WTC11 (cell line): ENCODE results near the gene PRDX2. TPM values are rescaled to one million over a fixed set of nuclear protein-coding genes. Genes with fewer than 3 reads are reported as not detected.
A peak's percentile ranks its signal among the peaks of the same experiment; 100 is the strongest.

ENCODE experiments used
- ATAC-seq: fragments of 200-7000 bp; cut with Tn5 transposase; 2 replicates; pipeline ENCODE4 v1.10.0; 2021; ENCODE audit warnings: mild to moderate bottlenecking, moderate library complexity
- CTCF ChIA-PET: fragments of 300-600 bp; sonication (Branson Sonifier 250); formaldehyde crosslinking; loops from one replicate; lab custom pipeline; 2021; ENCODE audit warnings: antibody characterized with exemption; lab: Charles Lee
- POLR2A ChIA-PET: fragments of 350-600 bp; sonication (Branson Sonifier 250); formaldehyde crosslinking; loops from one replicate; lab custom pipeline; 2021; ENCODE audit warnings: antibody characterized with exemption; lab: Charles Lee
- DNase-seq: peaks from one replicate; pipeline ENCODE4 v3.0.0; 2021; ENCODE audit warnings: low spot score
- H3K27ac Mint-ChIP-seq: 2 replicates; pipeline ENCODE4 v1.8.0; 2021; ENCODE audit warnings: mixed read lengths
- H3K27me3 Mint-ChIP-seq: 2 replicates; pipeline ENCODE4 v1.8.0; 2021; ENCODE audit warnings: low read depth, mild to moderate bottlenecking, moderate library complexity, mixed read lengths
- H3K36me3 Mint-ChIP-seq: 2 replicates; pipeline ENCODE4 v1.8.0; 2021; ENCODE audit warnings: mixed read lengths
- H3K4me1 Mint-ChIP-seq: 2 replicates; pipeline ENCODE4 v1.8.0; 2022; ENCODE audit warnings: mixed read lengths
- H3K4me3 Mint-ChIP-seq: 2 replicates; pipeline ENCODE4 v1.8.0; 2021; ENCODE audit warnings: mild to moderate bottlenecking, moderate library complexity, mixed read lengths
- H3K9me3 Mint-ChIP-seq: 2 replicates; pipeline ENCODE4 v1.8.0; 2021; ENCODE audit warnings: mixed read lengths
- CREB1 ChIP-seq: sonication (generic); formaldehyde crosslinking; IDR thresholded peaks from 2 replicates; pipeline ENCODE4 v1.8.0; 2023; ENCODE audit warnings: mild to moderate bottlenecking, missing genetic modification reagents
- ESRRA ChIP-seq: sonication (generic); formaldehyde crosslinking; IDR thresholded peaks from 2 replicates; pipeline ENCODE4 v1.8.1; 2022; ENCODE audit warnings: mild to moderate bottlenecking, missing genetic modification reagents, borderline replicate concordance
- MYBL2 ChIP-seq: sonication (generic); formaldehyde crosslinking; IDR thresholded peaks from 2 replicates; pipeline ENCODE4 v1.8.1; 2023; ENCODE audit warnings: mild to moderate bottlenecking, moderate library complexity, missing genetic modification reagents
- NFATC4 ChIP-seq: fragments of 250-450 bp; sonication (Bioruptor Pico); IDR thresholded peaks from 2 replicates; pipeline ENCODE4 v1.9.0; 2021; ENCODE audit warnings: mild to moderate bottlenecking
- NR2C2 ChIP-seq: sonication (generic); formaldehyde crosslinking; IDR thresholded peaks from 2 replicates; pipeline ENCODE4 v1.8.0; 2022; ENCODE audit warnings: mild to moderate bottlenecking, missing genetic modification reagents
- RELA ChIP-seq: sonication (generic); formaldehyde crosslinking; IDR thresholded peaks from 2 replicates; pipeline ENCODE4 v1.8.1; 2022; ENCODE audit warnings: missing genetic modification reagents, mild to moderate bottlenecking, borderline replicate concordance
- ZNF263 ChIP-seq: sonication (generic); formaldehyde crosslinking; IDR thresholded peaks from 2 replicates; pipeline ENCODE4 v1.8.1; 2022; ENCODE audit warnings: low read depth, mild to moderate bottlenecking, moderate library complexity, missing genetic modification reagents
- ZNF423 ChIP-seq: fragments of 250-450 bp; sonication (Bioruptor Pico); IDR thresholded peaks from 2 replicates; pipeline ENCODE4 v2.1.2; 2022; ENCODE audit warnings: mild to moderate bottlenecking, moderate library complexity
- microRNA-seq: library from miRNA; unstranded; fragments of <30 nt; microRNA quantifications from one replicate; pipeline ENCODE4 v1.2.0, GENCODE V29; 2022; ENCODE audit warnings: borderline number of aligned reads
- total RNA-seq: library from RNA; stranded (reverse); gene quantifications from 3 replicates; pipeline ENCODE4 v1.2.3, GENCODE V29; 2021
- TF ChIP-seq, protein P1 (sequence below): sonication (generic); formaldehyde crosslinking; IDR thresholded peaks from 2 replicates; pipeline ENCODE4 v1.8.0; 2023; ENCODE audit warnings: missing genetic modification reagents, mild to moderate bottlenecking, borderline replicate concordance

PRDX2 gene
- total RNA-seq, 1 experiment from 2014 or later = 378 TPM

DNA sequence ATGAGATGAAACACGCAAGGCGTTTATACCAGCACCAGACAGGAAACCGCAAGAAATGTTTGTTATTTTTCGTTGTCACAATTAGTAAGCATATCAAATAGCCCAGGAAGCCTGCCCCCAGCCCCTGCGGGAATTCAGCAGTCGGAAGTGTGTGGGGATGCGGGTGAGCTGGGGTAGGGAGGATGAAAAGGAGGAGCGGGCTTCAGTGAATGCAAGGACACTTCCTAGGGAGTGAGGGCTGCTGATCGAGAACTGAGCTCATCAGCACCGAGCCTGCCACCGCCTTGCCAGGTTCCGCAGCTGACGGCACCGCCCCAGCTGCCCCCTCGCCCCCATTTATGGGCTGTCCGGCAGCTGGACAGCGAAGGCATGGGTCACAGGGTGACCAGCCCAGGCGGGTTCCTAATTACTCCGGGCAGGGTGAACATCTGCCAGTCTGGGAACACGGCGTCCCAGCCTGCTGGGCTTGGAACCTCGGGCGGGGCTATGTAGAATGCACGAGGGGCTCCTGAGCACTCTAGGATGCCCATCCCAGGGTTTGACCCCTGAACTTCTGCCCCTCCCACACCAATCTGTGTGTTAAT, 51.6 kb downstream of the PRDX2 start:
- no peak overlapping the region for H3K4me3 Mint-ChIP-seq
- POLR2A ChIA-PET = interaction anchor here (1.4 kb wide), 1 partner anchor 28 kb away, joined by 5 read pairs; no protein-coding TSS in a partner anchor
- H3K36me3 Mint-ChIP-seq = peaks cover 16% of the 10 kb centered on the region
- ATAC-seq = no peak
- H3K27ac Mint-ChIP-seq = no peak overlapping the region
- TF ChIP-seq NR2C2 (CRISPR knock-in tag) (no peak), ZNF263 (peak; percentile 68; the same call in 1 of the 2 replicates)
- H3K27me3 Mint-ChIP-seq = peaks cover 39% of the 10 kb centered on the region
- no peaks in the 10 kb centered on the region for H3K9me3 Mint-ChIP-seq
- CTCF ChIA-PET = interaction anchor here (0.7 to 1.0 kb wide), 5 partner anchors 10 to 78 kb away, joined by 3 to 9 read pairs (median 3); partner anchors contain the start of gene DHPS
- DNase-seq = no peak
- H3K4me1 Mint-ChIP-seq = peaks cover 13% of the 10 kb centered on the region

DNA sequence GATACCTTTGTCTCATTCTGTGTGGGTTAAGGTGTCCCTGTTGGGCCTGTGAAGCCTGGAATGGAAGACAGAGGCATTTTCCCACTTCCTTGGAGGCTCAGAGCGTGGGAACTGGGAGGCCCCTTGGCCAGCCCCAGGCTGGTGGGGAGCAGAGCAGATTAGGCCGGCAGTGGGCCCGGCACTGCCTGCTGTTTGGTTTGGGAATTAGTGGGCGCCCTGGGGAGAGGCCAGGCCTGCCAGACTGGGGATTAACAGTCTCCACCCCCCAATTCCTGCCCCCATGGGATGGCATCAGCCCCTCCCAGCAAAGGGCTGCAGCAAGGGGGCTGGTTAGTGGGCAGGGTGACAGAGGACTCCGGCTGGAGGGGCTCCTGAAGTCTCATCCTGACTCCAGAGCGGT, 53.1 kb downstream of the PRDX2 start:
- DNase-seq (no peak), ATAC-seq (no peak)
- Mint-ChIP-seq H3K27ac (no peak overlapping the region; the same call in 1 of the 2 replicates), H3K9me3 (no peaks in the 10 kb centered on the region), H3K27me3 (peaks cover 30% of the 10 kb centered on the region), H3K4me1 (peaks cover 13% of the 10 kb centered on the region), H3K36me3 (peaks cover 16% of the 10 kb centered on the region), H3K4me3 (no peak overlapping the region)
- TF ChIP-seq, protein P1, sequence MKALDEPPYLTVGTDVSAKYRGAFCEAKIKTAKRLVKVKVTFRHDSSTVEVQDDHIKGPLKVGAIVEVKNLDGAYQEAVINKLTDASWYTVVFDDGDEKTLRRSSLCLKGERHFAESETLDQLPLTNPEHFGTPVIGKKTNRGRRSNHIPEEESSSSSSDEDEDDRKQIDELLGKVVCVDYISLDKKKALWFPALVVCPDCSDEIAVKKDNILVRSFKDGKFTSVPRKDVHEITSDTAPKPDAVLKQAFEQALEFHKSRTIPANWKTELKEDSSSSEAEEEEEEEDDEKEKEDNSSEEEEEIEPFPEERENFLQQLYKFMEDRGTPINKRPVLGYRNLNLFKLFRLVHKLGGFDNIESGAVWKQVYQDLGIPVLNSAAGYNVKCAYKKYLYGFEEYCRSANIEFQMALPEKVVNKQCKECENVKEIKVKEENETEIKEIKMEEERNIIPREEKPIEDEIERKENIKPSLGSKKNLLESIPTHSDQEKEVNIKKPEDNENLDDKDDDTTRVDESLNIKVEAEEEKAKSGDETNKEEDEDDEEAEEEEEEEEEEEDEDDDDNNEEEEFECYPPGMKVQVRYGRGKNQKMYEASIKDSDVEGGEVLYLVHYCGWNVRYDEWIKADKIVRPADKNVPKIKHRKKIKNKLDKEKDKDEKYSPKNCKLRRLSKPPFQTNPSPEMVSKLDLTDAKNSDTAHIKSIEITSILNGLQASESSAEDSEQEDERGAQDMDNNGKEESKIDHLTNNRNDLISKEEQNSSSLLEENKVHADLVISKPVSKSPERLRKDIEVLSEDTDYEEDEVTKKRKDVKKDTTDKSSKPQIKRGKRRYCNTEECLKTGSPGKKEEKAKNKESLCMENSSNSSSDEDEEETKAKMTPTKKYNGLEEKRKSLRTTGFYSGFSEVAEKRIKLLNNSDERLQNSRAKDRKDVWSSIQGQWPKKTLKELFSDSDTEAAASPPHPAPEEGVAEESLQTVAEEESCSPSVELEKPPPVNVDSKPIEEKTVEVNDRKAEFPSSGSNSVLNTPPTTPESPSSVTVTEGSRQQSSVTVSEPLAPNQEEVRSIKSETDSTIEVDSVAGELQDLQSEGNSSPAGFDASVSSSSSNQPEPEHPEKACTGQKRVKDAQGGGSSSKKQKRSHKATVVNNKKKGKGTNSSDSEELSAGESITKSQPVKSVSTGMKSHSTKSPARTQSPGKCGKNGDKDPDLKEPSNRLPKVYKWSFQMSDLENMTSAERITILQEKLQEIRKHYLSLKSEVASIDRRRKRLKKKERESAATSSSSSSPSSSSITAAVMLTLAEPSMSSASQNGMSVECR (CRISPR knock-in tag) = no peak
- no peak for TF ChIP-seq MYBL2 (CRISPR knock-in tag)
- TF ChIP-seq CREB1 (CRISPR knock-in tag) = no peak
- no peak for TF ChIP-seq ESRRA (CRISPR knock-in tag)
- no peak for TF ChIP-seq RELA (CRISPR knock-in tag)
- TF ChIP-seq NFATC4 (CRISPR knock-in tag) = no peak
- TF ChIP-seq ZNF423 (CRISPR knock-in tag) = 0 out of 2 replicates have a peak, but pooled peaks have one; percentile 11
- POLR2A ChIA-PET = no interaction called here
- CTCF ChIA-PET = no interaction called here

Small RNA genes lying within 50 kb of the gene (microRNA-seq; reads per million reads assigned to microRNA genes)
- gene MIR5684 = not detected

Other genes with a start within 250 kb of the PRDX2 start
- 7.3 to 7.7 TPM (median 7.6 TPM) in 3 replicates for gene ZNF490, start 191.0 kb downstream of the PRDX2 start, total RNA-seq
- 21.4 to 25.9 TPM (median 23.9 TPM) in 3 replicates for gene ZNF791, start 190.9 kb downstream of the PRDX2 start, total RNA-seq
- 69.2 to 73.4 TPM (median 72.0 TPM) in 3 replicates for gene MAN2B1, start 135.1 kb downstream of the PRDX2 start, total RNA-seq
- gene WDR83, start 135.0 kb downstream of the PRDX2 start, total RNA-seq = 21.8 to 26.3 TPM (median 23.7 TPM) in 3 replicates
- 93.3 to 115 TPM (median 104 TPM) in 3 replicates for gene DHPS, start 119.9 kb downstream of the PRDX2 start, total RNA-seq
- gene GNG14, start 113.8 kb downstream of the PRDX2 start, total RNA-seq = not detected in 3 replicates
- 13.7 to 16.0 TPM (median 15.2 TPM) in 3 replicates for gene FBXW9, start 105.2 kb downstream of the PRDX2 start, total RNA-seq
- 90.9 to 105 TPM (median 94.4 TPM) in 3 replicates for gene TNPO2, start 77.9 kb downstream of the PRDX2 start, total RNA-seq
- 165 to 172 TPM (median 167 TPM) in 3 replicates for gene TRIR, start 67.1 kb downstream of the PRDX2 start, total RNA-seq
- 104 to 110 TPM (median 104 TPM) in 3 replicates for gene GET3, start 64.3 kb downstream of the PRDX2 start, total RNA-seq
- 3.3 to 4.7 TPM (median 4.1 TPM) in 3 replicates for gene BEST2, start 50.0 kb downstream of the PRDX2 start, total RNA-seq
- gene HOOK2, start 26.2 kb downstream of the PRDX2 start, total RNA-seq = 70.0 to 83.3 TPM (median 81.4 TPM) in 3 replicates
- 6.6 to 11.5 TPM (median 10.2 TPM) in 3 replicates for gene JUNB, start 10.3 kb downstream of the PRDX2 start, total RNA-seq
- 30.1 to 50.2 TPM (median 47.0 TPM) in 3 replicates for gene THSD8, start 269 bp upstream of the PRDX2 start, total RNA-seq
- gene RNASEH2A, start 4.8 kb upstream of the PRDX2 start, total RNA-seq = 71.3 to 78.2 TPM (median 72.9 TPM) in 3 replicates
- 2.4 to 3.8 TPM (median 3.1 TPM) in 3 replicates for gene RTBDN, start 32.8 kb upstream of the PRDX2 start, total RNA-seq
- gene MAST1, start 36.7 kb upstream of the PRDX2 start, total RNA-seq = 24.3 to 28.4 TPM (median 27.3 TPM) in 3 replicates
- gene DNASE2, start 79.6 kb upstream of the PRDX2 start, total RNA-seq = 31.7 to 35.7 TPM (median 33.4 TPM) in 3 replicates
- 0.32 to 0.89 TPM (median 0.72 TPM) in 3 replicates for gene KLF1, start 85.4 kb upstream of the PRDX2 start, total RNA-seq
- gene GCDH, start 89.4 kb upstream of the PRDX2 start, total RNA-seq = 58.6 to 69.0 TPM (median 59.8 TPM) in 3 replicates
- 1.1 to 2.2 TPM (median 1.9 TPM) in 3 replicates for gene SYCE2, start 117.5 kb upstream of the PRDX2 start, total RNA-seq
- 103 to 108 TPM (median 106 TPM) in 3 replicates for gene FARSA, start 131.9 kb upstream of the PRDX2 start, total RNA-seq
- gene CALR, start 136.8 kb upstream of the PRDX2 start, total RNA-seq = 977 to 1,088 TPM (median 978 TPM) in 3 replicates
- 84.3 to 96.6 TPM (median 96.2 TPM) in 3 replicates for gene RAD23A, start 144.1 kb upstream of the PRDX2 start, total RNA-seq
- 54.4 to 57.9 TPM (median 56.1 TPM) in 3 replicates for gene GADD45GIP1, start 155.4 kb upstream of the PRDX2 start, total RNA-seq
- gene DAND5, start 167.8 kb upstream of the PRDX2 start, total RNA-seq = 0.18 to 0.23 TPM (median 0.22 TPM) in 3 replicates
- 0.44 to 1.5 TPM (median 1.4 TPM) in 3 replicates for gene NFIX, start 193.7 kb upstream of the PRDX2 start, total RNA-seq